HS-5 (cell line): ENCODE results near the gene CHMP4A.
"Not testable (repeated sequence)": the region's sequence is repeated elsewhere in the genome, so short reads cannot be mapped to it uniquely, and the experiment has no call there.

ENCODE experiments used
- DNase-seq: peaks from one replicate; pipeline ENCODE4 v3.0.0-alpha.2; 2012; ENCODE audit warnings: low read depth

Gene CHMP4A

GRCh38 chr14:24224618-24225071 lies 11.4 kb upstream of the CHMP4A start:
- DNase-seq = peak; percentile 79

GRCh38 chr14:24222987-24223386 lies 9.7 kb upstream of the CHMP4A start:
- DNase-seq = not testable (repeated sequence)

- DNase-seq = no peak
Measured at GRCh38 chr14:24219521-24219920, 6.2 kb upstream of the CHMP4A start.

- no peak for DNase-seq
Measured at GRCh38 chr14:24219080-24219479, 5.8 kb upstream of the CHMP4A start.

GRCh38 chr14:24216876-24217275 lies 3.6 kb upstream of the CHMP4A start:
- not testable (repeated sequence) for DNase-seq

GRCh38 chr14:24216345-24216699 lies 3.0 kb upstream of the CHMP4A start:
- DNase-seq = no peak

- peak; percentile 64 for DNase-seq
Measured at GRCh38 chr14:24215495-24216344, 2.4 kb upstream of the CHMP4A start, which contains the start of gene MDP1. Gene MDP1 (minus strand): TSS chr14:24216066. CDS start chr14:24215955, 111 bp downstream.

GRCh38 chr14:24213866-24214662 lies 776 bp upstream of the CHMP4A start:
- no peak for DNase-seq

GRCh38 chr14:24211311-24211710 lies 2.0 kb downstream of the CHMP4A start:
- DNase-seq = no peak

- DNase-seq = no peak
Measured at GRCh38 chr14:24207625-24208024, 5.7 kb downstream of the CHMP4A start.

GRCh38 chr14:24207104-24207551 lies 6.2 kb downstream of the CHMP4A start:
- DNase-seq = no peak

- no peak for DNase-seq
Measured at GRCh38 chr14:24206260-24207103, 6.8 kb downstream of the CHMP4A start.

- DNase-seq = no peak
Measured at GRCh38 chr14:24204163-24205146, 8.8 kb downstream of the CHMP4A start.

- DNase-seq = not testable (repeated sequence)
Measured at GRCh38 chr14:24203249-24203886, 9.9 kb downstream of the CHMP4A start.

- DNase-seq = not testable (repeated sequence)
Measured at GRCh38 chr14:24202538-24202937, 10.8 kb downstream of the CHMP4A start.

- DNase-seq = no peak
Measured at GRCh38 chr14:24198814-24199524, 14.3 kb downstream of the CHMP4A start.

- DNase-seq = no peak
Measured at GRCh38 chr14:24197056-24197450, 16.2 kb downstream of the CHMP4A start.

GRCh38 chr14:24196071-24197055 lies 16.9 kb downstream of the CHMP4A start:
- DNase-seq = no peak
